ENCODE measurements around the gene REPIN1.

The REPIN1 gene

DNA sequence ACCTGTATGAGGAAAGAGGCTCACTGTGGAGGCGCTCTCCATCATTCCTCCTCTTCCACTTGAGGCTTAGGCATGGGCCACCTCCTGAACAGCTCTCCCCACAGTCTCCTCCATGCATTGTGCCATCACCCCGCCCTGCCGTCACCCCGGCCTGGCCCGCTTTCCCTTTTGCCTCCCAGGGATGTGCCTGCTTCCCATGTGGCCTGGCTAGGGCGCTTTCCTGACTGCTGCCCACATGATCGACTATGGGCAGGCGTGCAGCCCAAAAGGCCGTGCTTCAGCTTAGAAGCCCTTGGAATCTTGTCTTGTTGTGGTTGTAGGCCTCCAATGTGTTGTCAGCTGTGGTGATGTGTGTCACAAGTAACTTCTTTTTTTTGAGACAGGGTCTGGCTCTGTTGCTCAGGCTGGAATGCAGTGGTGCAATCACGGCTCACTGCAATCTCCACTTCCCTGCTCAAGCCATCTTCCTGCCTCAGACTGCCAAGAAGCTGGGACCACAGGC, 43.5 kb upstream of the REPIN1 start:
- TF ChIP-seq ZFX (IDR thresholded peaks at IDR 0.05; ENCODE audit: borderline replicate concordance), result no peak
- TF ChIP-seq, protein P1, sequence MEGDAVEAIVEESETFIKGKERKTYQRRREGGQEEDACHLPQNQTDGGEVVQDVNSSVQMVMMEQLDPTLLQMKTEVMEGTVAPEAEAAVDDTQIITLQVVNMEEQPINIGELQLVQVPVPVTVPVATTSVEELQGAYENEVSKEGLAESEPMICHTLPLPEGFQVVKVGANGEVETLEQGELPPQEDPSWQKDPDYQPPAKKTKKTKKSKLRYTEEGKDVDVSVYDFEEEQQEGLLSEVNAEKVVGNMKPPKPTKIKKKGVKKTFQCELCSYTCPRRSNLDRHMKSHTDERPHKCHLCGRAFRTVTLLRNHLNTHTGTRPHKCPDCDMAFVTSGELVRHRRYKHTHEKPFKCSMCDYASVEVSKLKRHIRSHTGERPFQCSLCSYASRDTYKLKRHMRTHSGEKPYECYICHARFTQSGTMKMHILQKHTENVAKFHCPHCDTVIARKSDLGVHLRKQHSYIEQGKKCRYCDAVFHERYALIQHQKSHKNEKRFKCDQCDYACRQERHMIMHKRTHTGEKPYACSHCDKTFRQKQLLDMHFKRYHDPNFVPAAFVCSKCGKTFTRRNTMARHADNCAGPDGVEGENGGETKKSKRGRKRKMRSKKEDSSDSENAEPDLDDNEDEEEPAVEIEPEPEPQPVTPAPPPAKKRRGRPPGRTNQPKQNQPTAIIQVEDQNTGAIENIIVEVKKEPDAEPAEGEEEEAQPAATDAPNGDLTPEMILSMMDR (IDR thresholded peaks at IDR 0.05), result no peak
- H3K27ac ChIP-seq, result peak overlapping the region; percentile 91; the same call in 1 of the 2 replicates

DNA sequence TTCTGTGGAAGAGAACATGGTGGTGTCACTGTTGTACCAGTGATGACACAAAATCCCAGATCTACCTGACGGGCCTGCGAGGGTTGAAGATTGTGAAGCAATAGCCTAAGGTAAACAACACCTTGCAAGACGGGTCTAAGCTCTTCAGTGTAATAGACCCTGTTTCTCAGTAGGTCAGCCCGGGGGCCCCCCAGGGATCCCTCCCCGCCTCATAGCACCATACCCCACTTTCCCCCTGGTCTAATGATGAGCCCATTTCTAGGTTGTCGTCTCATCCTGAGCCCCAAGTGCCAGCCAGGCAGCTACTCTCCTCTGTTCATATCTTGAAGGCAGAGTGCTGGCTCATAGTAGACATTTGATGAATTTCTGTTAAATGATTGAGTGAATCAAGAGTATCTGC, 42.7 kb upstream of the REPIN1 start:
- no peak for TF ChIP-seq ZFX (IDR thresholded peaks at IDR 0.05; ENCODE audit: borderline replicate concordance)
- TF ChIP-seq, protein P1 (IDR thresholded peaks at IDR 0.05), result no peak
- no peak overlapping the region for H3K27ac ChIP-seq

DNA sequence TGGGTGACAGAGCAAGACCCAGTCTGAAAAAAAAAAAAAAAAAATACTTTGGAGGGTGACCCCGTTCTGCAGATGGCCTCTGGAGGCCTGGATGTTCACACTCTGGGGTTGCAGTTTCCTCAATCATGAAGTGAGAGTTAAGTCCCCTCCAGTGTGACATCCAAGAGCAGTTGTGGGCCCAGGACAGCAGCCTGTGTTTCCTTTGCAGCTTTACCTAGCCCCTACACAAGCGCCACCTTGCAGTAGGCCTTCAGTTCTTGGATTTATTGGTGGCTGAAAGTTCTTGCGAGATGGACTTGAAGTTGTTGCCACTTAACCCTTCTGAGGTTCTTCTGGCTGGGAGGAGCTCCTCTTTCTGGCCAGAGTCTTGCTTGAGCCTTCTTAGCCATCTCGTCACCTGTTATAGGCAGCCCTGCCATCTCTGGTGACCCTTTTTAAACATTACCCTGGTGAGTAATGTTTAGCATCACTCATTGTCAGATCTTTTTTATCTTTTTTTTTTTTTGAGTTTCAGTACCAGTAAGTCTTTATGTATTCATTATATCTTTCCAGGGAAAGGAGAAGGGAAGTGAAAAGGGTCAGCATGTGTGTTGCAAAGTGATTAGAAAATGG, 41.9 kb upstream of the REPIN1 start:
- TF ChIP-seq ZFX (IDR thresholded peaks at IDR 0.05; ENCODE audit: borderline replicate concordance), result no peak
- TF ChIP-seq, protein P1 (IDR thresholded peaks at IDR 0.05), result no peak
- no peak overlapping the region for H3K27ac ChIP-seq

DNA sequence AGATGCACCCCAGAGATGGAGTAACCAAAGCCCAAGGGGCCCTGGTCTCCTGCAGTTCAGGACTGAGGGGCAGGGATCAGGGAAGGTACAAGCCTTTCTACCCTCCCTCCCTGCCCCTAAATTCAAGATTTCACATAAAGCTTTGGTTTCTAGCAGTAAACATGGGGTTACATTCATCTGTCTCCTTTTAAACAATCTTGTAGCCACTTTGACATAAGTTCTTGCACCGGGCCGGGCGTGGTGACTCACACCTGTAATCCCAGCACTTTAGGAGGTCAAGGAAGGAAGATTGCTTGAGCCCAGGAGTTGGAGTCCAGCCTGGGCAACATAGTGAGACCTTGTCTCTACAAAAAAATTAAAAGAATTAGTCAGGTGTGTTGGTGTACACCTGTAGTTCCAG, 41.3 kb upstream of the REPIN1 start:
- TF ChIP-seq ZFX (IDR thresholded peaks at IDR 0.05; ENCODE audit: borderline replicate concordance), result no peak
- TF ChIP-seq, protein P1 (IDR thresholded peaks at IDR 0.05), result no peak
- no peak overlapping the region for H3K27ac ChIP-seq

DNA sequence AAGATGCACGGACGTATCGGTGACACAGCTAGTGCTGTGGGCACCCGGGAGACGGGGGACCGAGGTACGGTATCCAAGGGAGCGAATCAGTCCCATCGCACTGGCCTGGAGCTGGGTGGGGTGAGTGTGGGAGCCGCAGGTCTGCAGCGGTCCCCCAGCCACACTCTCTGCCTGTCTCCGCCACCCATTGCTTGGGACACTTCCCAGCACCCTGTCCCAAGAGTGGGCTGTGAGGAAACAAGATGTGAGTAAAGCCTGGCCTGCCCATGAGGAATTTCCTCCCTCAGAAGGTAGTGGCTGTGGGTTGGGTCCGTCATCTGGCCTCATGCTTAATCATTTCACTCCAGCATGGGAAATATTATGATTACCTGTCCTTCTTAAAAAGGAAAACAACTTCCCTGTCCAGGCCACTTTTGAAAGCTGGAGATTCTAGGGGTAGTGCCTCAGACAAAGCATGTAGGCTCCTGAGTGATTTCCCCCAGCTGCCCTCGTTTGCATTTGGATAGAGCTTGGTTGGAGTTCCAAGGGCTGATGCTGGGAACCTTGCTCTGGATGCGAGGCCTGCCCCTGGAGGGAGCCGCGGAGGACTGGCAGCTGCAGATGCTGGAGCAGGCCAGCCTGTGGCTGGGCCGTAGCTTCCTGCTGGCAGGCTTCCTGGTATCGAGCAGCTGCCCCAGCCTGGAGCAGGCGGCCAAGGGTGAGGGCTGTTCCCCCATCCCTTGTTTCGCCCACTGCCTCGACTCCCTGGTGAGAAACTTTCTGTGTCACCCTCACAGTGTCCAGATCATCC, 39.1 kb upstream of the REPIN1 start:
- no peak overlapping the region for H3K27ac ChIP-seq
- TF ChIP-seq, protein P1 (IDR thresholded peaks at IDR 0.05), result no peak

DNA sequence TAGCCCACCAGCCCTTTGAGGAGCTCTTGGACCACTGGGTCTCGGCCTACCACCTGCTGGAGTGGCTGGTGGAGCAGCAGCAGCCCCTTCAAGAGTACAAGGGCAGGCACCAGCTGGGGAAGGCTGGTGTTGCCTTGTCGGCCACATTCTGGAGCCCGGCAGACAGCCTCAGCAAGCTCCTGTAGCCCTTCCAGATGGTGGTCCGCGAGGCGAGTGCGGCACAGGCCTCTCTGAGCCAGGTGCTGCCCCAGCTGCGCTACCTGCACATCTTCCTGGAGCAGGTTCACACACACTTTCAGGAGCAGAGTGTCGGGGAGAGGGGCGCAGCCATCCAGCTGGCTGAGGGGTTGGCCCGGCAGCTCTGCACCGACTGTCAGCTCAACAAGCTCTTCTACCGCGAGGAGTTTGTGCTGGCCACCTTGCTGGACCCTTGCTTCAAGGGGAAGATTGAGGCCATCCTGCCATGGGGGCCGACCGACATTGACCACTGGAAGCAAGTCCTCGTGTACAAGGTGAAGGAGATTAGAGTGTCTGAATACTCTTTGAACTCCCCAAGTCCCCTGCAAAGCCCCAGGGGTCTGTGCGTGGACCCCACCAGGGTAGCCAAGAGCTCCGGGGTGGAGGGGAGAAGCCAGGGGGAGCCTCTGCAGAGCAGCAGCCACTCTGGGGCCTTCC, 38.3 kb upstream of the REPIN1 start:
- no peak overlapping the region for H3K27ac ChIP-seq
- no peak for TF ChIP-seq ZFX (IDR thresholded peaks at IDR 0.05; ENCODE audit: borderline replicate concordance)
- TF ChIP-seq, protein P1 (IDR thresholded peaks at IDR 0.05), result no peak

All from 22Rv1 (cell line).